Left hindlimb (tissue), 1 donor: Measurements from ENCODE around the gene ANAPC1.
"Not testable (repeated sequence)": the region's sequence is repeated elsewhere in the genome, so short reads cannot be mapped to it uniquely, and the experiment has no call there.

Experiments
- DNase-seq: peaks from one replicate; pipeline ENCODE4 v3.0.0-alpha.2; 2018

The ANAPC1 gene

GRCh38 chr2:111905475-111905869, 21.5 kb upstream of the ANAPC1 start:
- not testable (repeated sequence) for DNase-seq

- DNase-seq, result no peak
These were observed 20.9 kb upstream of the ANAPC1 start for GRCh38 chr2:111904726-111905474.

- DNase-seq, result no peak
These were observed 20.0 kb upstream of the ANAPC1 start for GRCh38 chr2:111903930-111904439.

DNA sequence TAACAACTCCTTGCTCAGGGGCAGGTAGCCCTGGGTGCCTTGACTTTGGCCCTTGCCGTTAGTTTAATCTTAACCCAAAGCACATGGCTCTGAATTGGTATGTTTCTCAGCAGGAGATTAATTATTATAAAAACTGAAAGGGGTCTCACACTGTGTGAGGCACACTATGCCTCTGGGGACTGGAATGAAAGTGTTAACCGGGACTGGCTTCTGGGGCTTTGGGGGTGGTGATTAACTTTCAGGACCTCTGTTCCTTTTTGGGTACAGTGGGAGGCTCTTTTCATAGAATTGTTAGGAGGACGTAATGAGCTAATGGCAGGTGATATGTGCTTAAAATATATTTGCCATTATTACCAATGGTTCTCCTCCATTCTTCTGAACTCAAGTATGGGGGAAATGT, 19.5 kb upstream of the ANAPC1 start:
- DNase-seq, result no peak

DNA sequence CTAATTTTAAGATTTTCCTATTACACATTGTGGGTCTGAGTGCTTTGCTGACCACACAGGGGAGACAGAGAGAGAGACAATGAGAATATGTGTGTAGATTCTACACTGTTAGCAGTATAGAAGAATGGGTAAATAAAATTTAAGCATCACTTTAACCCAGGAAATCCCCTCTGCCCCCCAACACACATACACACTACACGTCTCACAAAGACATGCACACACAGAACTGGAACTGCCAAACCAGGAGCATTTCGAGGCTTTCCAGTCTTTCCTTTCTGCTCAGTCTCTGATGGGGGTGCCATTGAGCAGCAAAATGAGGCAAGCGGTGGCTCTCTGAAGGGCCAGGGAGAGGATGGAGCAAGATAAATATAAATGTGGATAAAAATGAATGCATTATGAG, 16.9 kb upstream of the ANAPC1 start:
- peak; percentile 53 for DNase-seq

GRCh38 chr2:111898703-111899514, 14.9 kb upstream of the ANAPC1 start:
- peak; percentile 62 for DNase-seq

- DNase-seq, result peak; percentile 96
These were observed 14.1 kb upstream of the ANAPC1 start, which contains the start of gene MERTK for GRCh38 chr2:111897924-111898702. Gene MERTK, plus strand, starts transcription at chr2:111898607. Its CDS starts 129 bp downstream, at chr2:111898736.

- no peak for DNase-seq
These were observed 13.6 kb upstream of the ANAPC1 start for GRCh38 chr2:111897630-111897923.

- no peak for DNase-seq
These were observed 12.6 kb upstream of the ANAPC1 start for GRCh38 chr2:111896576-111896975.

DNA sequence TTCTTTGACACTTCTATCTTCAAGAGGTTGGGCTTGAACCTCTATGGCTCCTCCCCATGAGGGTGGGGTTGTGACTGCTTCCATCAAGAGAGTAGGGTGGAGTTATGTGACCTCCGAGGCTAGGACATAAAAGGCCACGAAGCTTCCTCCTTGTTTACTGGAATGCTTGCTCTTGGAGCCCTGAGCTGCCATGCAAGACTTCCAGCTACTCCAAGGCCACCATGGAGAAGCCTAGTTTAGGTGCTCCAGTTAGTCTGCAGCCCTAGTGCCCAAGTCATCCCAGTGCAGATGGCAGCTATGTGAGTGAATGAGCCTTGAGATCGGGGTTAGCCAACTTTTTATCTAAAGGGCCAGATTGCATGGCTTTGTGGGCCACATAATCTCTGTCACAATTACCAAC, 12.0 kb upstream of the ANAPC1 start:
- no peak for DNase-seq

- no peak for DNase-seq
These were observed 585 bp upstream of the ANAPC1 start for GRCh38 chr2:111884592-111884964.

- DNase-seq, result not testable (repeated sequence)
These were observed 11.2 kb downstream of the ANAPC1 start for GRCh38 chr2:111872806-111873205.

GRCh38 chr2:111865124-111865523, 18.9 kb downstream of the ANAPC1 start:
- not testable (repeated sequence) for DNase-seq

DNA sequence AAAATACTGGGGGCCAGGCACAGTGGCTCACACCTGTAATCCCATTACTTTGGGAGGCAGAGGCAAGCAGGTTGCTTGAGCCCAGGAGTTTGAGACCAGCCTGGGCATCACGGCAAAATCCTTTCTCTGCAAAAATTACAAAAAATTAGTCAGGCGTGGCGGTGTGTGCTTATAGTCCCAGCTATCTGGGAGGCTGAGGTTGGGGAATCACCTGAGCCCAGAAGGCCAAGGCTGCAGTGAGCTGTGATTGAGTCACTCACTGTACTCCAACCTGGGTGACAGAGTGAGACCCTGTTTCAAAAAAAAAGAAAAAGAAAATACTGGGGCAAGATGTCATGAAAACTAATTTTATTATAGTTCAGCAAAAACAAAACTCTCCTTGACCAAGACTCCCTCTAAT, 24.0 kb downstream of the ANAPC1 start:
- DNase-seq, result not testable (repeated sequence)

- not testable (repeated sequence) for DNase-seq
These were observed 31.4 kb downstream of the ANAPC1 start for GRCh38 chr2:111852544-111852943.

- DNase-seq, result not testable (repeated sequence)
These were observed 33.3 kb downstream of the ANAPC1 start for GRCh38 chr2:111850646-111851045.

GRCh38 chr2:111839625-111840282, 44.2 kb downstream of the ANAPC1 start:
- DNase-seq, result not testable (repeated sequence)

DNA sequence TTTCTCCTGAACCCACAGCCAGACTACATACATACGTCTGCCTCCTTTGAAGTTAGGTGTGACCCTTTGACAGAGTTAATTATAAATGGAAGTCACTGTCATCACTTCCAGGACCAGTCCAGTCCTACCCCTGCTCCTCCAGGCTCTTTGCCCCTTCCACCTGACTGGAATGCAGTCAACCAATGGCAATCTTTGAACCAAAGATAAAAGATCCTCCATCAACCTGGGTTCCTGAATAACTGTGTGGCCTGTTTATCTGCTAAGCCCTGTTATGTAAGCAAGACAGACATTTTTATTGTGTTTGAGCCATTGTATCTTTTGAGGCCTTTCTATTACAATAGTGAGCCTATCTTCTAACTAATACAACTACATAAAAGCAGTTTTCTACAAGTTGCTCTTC, 45.0 kb downstream of the ANAPC1 start:
- not testable (repeated sequence) for DNase-seq

DNA sequence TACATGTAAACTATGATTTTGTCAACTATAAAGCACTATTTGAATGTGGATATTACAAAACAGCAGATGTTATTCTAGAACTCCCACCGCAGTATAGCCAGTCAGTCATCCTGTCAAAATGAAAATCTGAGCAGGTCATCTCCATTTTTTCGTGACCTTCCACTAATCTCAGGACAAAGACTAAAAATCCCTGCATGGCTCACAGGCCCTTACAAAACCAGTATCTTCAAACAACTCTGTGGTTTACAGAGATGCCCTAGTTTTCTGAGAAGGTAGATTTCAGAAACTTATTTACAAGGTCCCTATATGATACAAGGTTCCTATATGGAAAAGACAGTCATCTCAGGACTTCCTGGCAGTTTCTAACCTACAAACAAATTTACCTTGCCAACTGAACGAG, 49.8 kb downstream of the ANAPC1 start:
- not testable (repeated sequence) for DNase-seq

DNA sequence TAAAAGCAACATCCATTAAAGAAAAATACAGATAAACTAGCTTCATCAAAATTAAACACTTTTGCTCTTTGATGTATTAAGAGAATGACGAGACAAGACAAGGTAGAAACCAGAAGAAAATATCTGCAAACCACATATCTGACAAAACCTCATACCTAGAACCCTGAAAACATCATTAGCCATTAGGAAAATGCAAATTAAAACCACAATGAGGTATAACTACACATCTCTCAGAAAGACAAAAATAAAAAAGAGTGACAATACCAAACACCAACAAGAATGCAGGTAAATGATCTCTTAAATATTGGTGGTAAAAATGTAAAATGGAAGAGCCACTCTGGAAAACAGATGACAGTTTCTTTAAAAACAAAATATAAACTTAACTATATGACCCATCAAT, 53.5 kb downstream of the ANAPC1 start:
- not testable (repeated sequence) for DNase-seq

GRCh38 chr2:111828217-111828766, 55.7 kb downstream of the ANAPC1 start:
- DNase-seq, result not testable (repeated sequence)

- not testable (repeated sequence) for DNase-seq
These were observed 70.9 kb downstream of the ANAPC1 start for GRCh38 chr2:111812970-111813622.
